Choroid plexus epithelial cell (primary cell): ENCODE data around the gene FOXO1.

Source experiments
- DNase-seq: peaks from one replicate; pipeline ENCODE4 v3.0.0-alpha.2; 2010; ENCODE audit warnings: low read depth
- H3K4me3 ChIP-seq: 2 replicates; pipeline ENCODE4 v1.5.1; 2011; ENCODE audit warnings: low read depth, mild to moderate bottlenecking, control low read depth, low read length, moderate library complexity
- CTCF ChIP-seq: conservative IDR thresholded peaks from 2 replicates; pipeline ENCODE4 v1.5.1; 2011; ENCODE audit warnings: low read depth, mild to moderate bottlenecking, control low read depth, inconsistent platforms, low read length, moderate library complexity

The FOXO1 gene

GRCh38 chr13:40682449-40683240 is 16.2 kb upstream of the FOXO1 start:
- no peak overlapping the region for H3K4me3 ChIP-seq

GRCh38 chr13:40681341-40682146 is 15.1 kb upstream of the FOXO1 start:
- no peak for TF ChIP-seq CTCF
- peak; percentile 58 for DNase-seq

More at GRCh38 chr13:40682449-40683240, 16.2 kb upstream of the FOXO1 start:
- peak; percentile 45 for TF ChIP-seq CTCF
- DNase-seq: peak; percentile 56

GRCh38 chr13:40680659-40681323 is 14.3 kb upstream of the FOXO1 start:
- no peak for TF ChIP-seq CTCF
- DNase-seq: no peak
- no peak overlapping the region for H3K4me3 ChIP-seq

More at GRCh38 chr13:40681341-40682146, 15.1 kb upstream of the FOXO1 start:
- H3K4me3 ChIP-seq: no peak overlapping the region

- no peak overlapping the region for H3K4me3 ChIP-seq
- no peak for DNase-seq
- TF ChIP-seq CTCF: no peak
Measured at GRCh38 chr13:40679480-40679985, 13.1 kb upstream of the FOXO1 start.

- no peak for TF ChIP-seq CTCF
- DNase-seq: no peak
Measured at GRCh38 chr13:40677064-40677463, 10.6 kb upstream of the FOXO1 start.

GRCh38 chr13:40676007-40676406 is 9.6 kb upstream of the FOXO1 start:
- no peak for TF ChIP-seq CTCF
- no peak for DNase-seq
- no peak overlapping the region for H3K4me3 ChIP-seq

More at GRCh38 chr13:40677064-40677463, 10.6 kb upstream of the FOXO1 start:
- no peak overlapping the region for H3K4me3 ChIP-seq
